ENCODE results near the gene BTBD2. TPM values are rescaled to one million over a fixed set of nuclear protein-coding genes. Genes with fewer than 3 reads are reported as not detected.

BTBD2 gene
- total RNA-seq, 1 experiment from 2014 or later = 110 TPM

GRCh38 chr19:1953441-1954094, 61.9 kb downstream of the BTBD2 start:
- Histone ChIP-seq H3K27me3 (ENCODE audit: insufficient read depth, low read length) (no peaks in the 10 kb centered on the region), H4K91ac (ENCODE audit: insufficient read length, low read depth, low read length) (no peak overlapping the region), H2BK20ac (ENCODE audit: low read depth, low read length, poor library complexity, severe bottlenecking) (no peak overlapping the region), H3K27ac (ENCODE audit: insufficient read length, low read depth, low read length) (no peak overlapping the region), H3K79me2 (ENCODE audit: insufficient read depth, low read length) (peaks cover 38% of the 10 kb centered on the region), H3K18ac (ENCODE audit: insufficient read length, low read depth, low read length) (no peak overlapping the region), H3K4me1 (ENCODE audit: insufficient read depth, low read length) (no peaks in the 10 kb centered on the region), H3K4ac (ENCODE audit: low read depth, low read length) (no peak overlapping the region), H2BK12ac (ENCODE audit: insufficient read length, low read depth, low read length) (no peak overlapping the region), H4K8ac (replicated peaks; ENCODE audit: insufficient read length, low read depth, low read length) (no peak overlapping the region), H3K79me1 (ENCODE audit: insufficient read depth, low read depth, low read length, poor library complexity, severe bottlenecking) (peaks cover 10% of the 10 kb centered on the region), H3K4me2 (ENCODE audit: insufficient read depth, insufficient read length, low read length) (no peak overlapping the region), H3K23ac (ENCODE audit: insufficient read length, low read depth, low read length) (no peak overlapping the region), H2BK5ac (ENCODE audit: insufficient read length, low read length) (no peak overlapping the region), H2AFZ (ENCODE audit: low read length) (no peak overlapping the region), H3K14ac (ENCODE audit: insufficient read depth, low read length) (no peak overlapping the region), H2BK15ac (ENCODE audit: low read depth, low read length) (no peak overlapping the region), H3T11ph (ENCODE audit: low read length) (no peak overlapping the region), H4K20me1 (ENCODE audit: control insufficient read depth, insufficient read depth, insufficient read length) (no peaks in the 10 kb centered on the region), H3K23me2 (ENCODE audit: insufficient read length, low read depth, low read length, poor library complexity, severe bottlenecking) (peaks cover 2% of the 10 kb centered on the region), H4K5ac (ENCODE audit: insufficient read length, low read depth, low read length) (no peak overlapping the region), H3K56ac (ENCODE audit: insufficient read length, low read depth, low read length) (no peak overlapping the region), H3K9me3 (ENCODE audit: control insufficient read depth, low read depth, low read length) (no peaks in the 10 kb centered on the region), H3K9ac (ENCODE audit: extremely low read depth, insufficient read length, low read length) (no peak overlapping the region), H2AK5ac (ENCODE audit: insufficient read length, low read length) (no peak overlapping the region), H2BK120ac (ENCODE audit: low read depth, low read length, poor library complexity, severe bottlenecking) (no peak overlapping the region)
- TF ChIP-seq, protein P1, sequence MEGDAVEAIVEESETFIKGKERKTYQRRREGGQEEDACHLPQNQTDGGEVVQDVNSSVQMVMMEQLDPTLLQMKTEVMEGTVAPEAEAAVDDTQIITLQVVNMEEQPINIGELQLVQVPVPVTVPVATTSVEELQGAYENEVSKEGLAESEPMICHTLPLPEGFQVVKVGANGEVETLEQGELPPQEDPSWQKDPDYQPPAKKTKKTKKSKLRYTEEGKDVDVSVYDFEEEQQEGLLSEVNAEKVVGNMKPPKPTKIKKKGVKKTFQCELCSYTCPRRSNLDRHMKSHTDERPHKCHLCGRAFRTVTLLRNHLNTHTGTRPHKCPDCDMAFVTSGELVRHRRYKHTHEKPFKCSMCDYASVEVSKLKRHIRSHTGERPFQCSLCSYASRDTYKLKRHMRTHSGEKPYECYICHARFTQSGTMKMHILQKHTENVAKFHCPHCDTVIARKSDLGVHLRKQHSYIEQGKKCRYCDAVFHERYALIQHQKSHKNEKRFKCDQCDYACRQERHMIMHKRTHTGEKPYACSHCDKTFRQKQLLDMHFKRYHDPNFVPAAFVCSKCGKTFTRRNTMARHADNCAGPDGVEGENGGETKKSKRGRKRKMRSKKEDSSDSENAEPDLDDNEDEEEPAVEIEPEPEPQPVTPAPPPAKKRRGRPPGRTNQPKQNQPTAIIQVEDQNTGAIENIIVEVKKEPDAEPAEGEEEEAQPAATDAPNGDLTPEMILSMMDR (conservative IDR thresholded peaks at IDR 0.05) = no peak
- no CpG with 5 or more reads among the region's 32 CpGs for WGBS (ENCODE audit: extremely low coverage, insufficient read length, low lambda C conversion rate)
- H3K4me3 Mint-ChIP-seq = no peak overlapping the region
- H3K27me3 Mint-ChIP-seq (ENCODE audit: low read depth) = no peaks in the 10 kb centered on the region
- DNase-seq = no peak
- H3K36me3 Mint-ChIP-seq (ENCODE audit: insufficient read depth in 1 of 3, low read depth in 3 of 3) = peaks cover 16 to 28% (median 20%) of the 10 kb centered on the region in 3 experiments; a peak in 6 of 7 replicates
- H3K27ac Mint-ChIP-seq = peak overlapping the region in 1 of 3 experiments; percentile 44; a peak in 2 of 7 replicates
- peaks cover 4 to 19% of the 10 kb centered on the region in 2 experiments; a peak in 3 of 4 replicates for H3K4me1 Mint-ChIP-seq
- H3K9me3 Mint-ChIP-seq = no peaks in the 10 kb centered on the region
